ENCODE results near the gene ATN1. TPM values are rescaled to one million over a fixed set of nuclear protein-coding genes. Genes with fewer than 3 reads are reported as not detected.
A peak's percentile ranks its signal among the peaks of the same experiment; 100 is the strongest.

Gene ATN1
- total RNA-seq, 2 experiments from 2014 or later = 0.98 to 6.7 TPM

DNA sequence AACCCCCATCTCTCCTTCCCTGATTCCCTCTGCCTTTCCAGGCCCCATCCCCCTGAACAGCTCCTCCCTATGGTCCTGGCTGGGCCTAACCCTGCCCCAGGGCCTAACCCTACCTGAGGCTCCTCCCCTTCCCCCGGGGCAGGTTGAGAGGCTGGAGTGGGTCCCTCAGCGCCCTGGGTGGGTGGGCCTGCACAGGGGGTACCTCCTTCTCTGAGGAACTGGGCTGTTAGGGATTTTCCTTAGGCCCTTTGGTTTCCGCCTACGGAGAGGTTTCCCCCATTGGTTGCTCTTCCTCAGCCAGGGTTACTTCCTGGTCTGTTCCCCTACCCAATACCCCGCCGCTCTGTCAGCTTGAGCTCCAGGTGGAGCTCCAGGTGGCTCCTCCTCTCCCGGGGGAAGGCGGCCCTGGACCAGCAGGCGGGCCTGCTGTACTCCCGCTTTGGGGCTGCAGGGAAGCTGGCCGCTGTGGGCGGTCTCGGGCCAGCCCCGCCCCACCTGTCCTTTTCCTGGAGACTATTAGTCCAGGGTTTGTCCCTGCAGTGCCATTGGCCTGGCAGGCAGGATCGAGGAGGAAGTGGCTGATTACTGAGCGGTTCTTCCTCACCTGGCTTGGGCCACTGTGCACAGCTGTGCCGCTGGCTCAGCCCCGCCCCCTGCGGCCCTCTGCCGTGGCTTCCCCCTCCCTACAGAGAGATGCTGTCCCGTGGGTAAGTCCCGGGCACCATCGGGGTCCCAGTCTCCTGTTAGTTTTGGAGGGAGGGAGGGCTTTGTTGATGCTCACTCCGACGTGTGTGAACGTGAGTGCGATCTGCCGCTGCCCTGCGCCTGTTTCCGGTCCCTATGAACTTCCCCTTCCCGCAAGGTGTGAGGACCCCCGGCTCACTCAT is 18.5 kb downstream of the ATN1 start:
- BruUV-seq (replicated peaks) = no TSS peak
- Histone ChIP-seq H3K4me3 (ENCODE audit: low read depth, low read length, poor library complexity, severe bottlenecking) (peak overlapping the region; percentile 73), H3K9me2 (ENCODE audit: insufficient read depth, low read length) (no peaks in the 10 kb centered on the region), H4K20me1 (ENCODE audit: insufficient read depth, low read length) (no peaks in the 10 kb centered on the region), H3K9me3 (ENCODE audit: low read length) (no peaks in the 10 kb centered on the region), H3K4me2 (ENCODE audit: low read length) (peak overlapping the region; percentile 89), H2AFZ (ENCODE audit: low read length) (peak overlapping the region; percentile 25; the same call in 1 of the 2 replicates), H3K4me1 (ENCODE audit: insufficient read depth, low read length, poor library complexity, severe bottlenecking) (peaks cover 63% of the 10 kb centered on the region), H3K27ac (ENCODE audit: low read depth, low read length, poor library complexity, severe bottlenecking) (peak overlapping the region; percentile 96), H3K36me3 (ENCODE audit: insufficient read depth, low read length) (no peaks in the 10 kb centered on the region), H3K79me2 (ENCODE audit: insufficient read depth, low read depth, low read length) (peaks cover 9% of the 10 kb centered on the region; the same call in 1 of the 2 replicates)
- CTCF ChIA-PET (ENCODE audit: unreplicated experiment) = interaction anchor here (6.0 kb wide), 1 partner anchor 14 kb away, joined by 110 read pairs; no protein-coding TSS in a partner anchor
- POLR2A ChIA-PET = interaction anchor here (1.0 to 5.6 kb wide), 10 partner anchors 8 to 73 kb away, joined by 3 to 155 read pairs (median 5); partner anchors contain the start of genes LPCAT3 and SPSB2
- TF ChIP-seq, protein P1, sequence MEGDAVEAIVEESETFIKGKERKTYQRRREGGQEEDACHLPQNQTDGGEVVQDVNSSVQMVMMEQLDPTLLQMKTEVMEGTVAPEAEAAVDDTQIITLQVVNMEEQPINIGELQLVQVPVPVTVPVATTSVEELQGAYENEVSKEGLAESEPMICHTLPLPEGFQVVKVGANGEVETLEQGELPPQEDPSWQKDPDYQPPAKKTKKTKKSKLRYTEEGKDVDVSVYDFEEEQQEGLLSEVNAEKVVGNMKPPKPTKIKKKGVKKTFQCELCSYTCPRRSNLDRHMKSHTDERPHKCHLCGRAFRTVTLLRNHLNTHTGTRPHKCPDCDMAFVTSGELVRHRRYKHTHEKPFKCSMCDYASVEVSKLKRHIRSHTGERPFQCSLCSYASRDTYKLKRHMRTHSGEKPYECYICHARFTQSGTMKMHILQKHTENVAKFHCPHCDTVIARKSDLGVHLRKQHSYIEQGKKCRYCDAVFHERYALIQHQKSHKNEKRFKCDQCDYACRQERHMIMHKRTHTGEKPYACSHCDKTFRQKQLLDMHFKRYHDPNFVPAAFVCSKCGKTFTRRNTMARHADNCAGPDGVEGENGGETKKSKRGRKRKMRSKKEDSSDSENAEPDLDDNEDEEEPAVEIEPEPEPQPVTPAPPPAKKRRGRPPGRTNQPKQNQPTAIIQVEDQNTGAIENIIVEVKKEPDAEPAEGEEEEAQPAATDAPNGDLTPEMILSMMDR (conservative IDR thresholded peaks at IDR 0.05; ENCODE audit: low read length) = no peak
- TF ChIP-seq EZH2phosphoT487 (IDR thresholded peaks at IDR 0.05; ENCODE audit: borderline replicate concordance, low read depth, low read length) = no peak
- intact Hi-C loops (cut with micrococcal nuclease; ENCODE audit: unreplicated experiment) = no loop called here
- peak; percentile 80 for DNase-seq (ENCODE audit: low spot score)

DNA sequence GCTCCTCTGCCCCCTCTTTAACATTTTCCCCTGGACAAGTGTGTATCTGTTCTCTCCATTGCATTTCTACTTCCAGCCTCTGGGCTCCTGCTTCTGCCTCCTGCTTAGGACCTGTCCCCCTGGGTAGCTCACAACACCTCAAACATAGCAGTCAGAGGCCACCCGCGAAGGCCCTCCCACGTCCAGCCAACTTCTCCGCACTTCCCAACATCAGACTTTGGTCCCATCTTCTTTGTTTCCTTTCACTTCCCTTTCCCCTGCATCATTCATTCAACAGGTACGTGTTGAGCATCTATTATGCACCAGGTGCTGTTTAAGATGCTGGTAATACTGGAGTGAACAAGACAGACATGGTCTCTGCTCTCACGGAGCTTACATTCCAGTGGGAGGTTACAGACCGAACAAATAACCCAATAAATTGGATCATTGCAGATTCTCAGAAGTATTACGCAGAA is 19.2 kb downstream of the ATN1 start:
- intact Hi-C loops (cut with micrococcal nuclease; ENCODE audit: unreplicated experiment) = no loop called here

More for the DNA sequence above, 19.2 kb downstream of the ATN1 start:
- no TSS peak for BruUV-seq (replicated peaks)
- DNase-seq (ENCODE audit: low spot score) = no peak
- Histone ChIP-seq H2AFZ (ENCODE audit: low read length) (peak overlapping the region; percentile 25; the same call in 1 of the 2 replicates), H3K4me3 (ENCODE audit: low read depth, low read length, poor library complexity, severe bottlenecking) (peak overlapping the region; percentile 73), H4K20me1 (ENCODE audit: insufficient read depth, low read length) (no peaks in the 10 kb centered on the region), H3K4me1 (ENCODE audit: insufficient read depth, low read length, poor library complexity, severe bottlenecking) (peaks cover 70% of the 10 kb centered on the region), H3K9me3 (ENCODE audit: low read length) (no peaks in the 10 kb centered on the region), H3K36me3 (ENCODE audit: insufficient read depth, low read length) (no peaks in the 10 kb centered on the region), H3K27ac (ENCODE audit: low read depth, low read length, poor library complexity, severe bottlenecking) (peak overlapping the region; percentile 96), H3K4me2 (ENCODE audit: low read length) (peak overlapping the region; percentile 89), H3K9me2 (ENCODE audit: insufficient read depth, low read length) (no peaks in the 10 kb centered on the region), H3K79me2 (ENCODE audit: insufficient read depth, low read depth, low read length) (peaks cover 9% of the 10 kb centered on the region; the same call in 1 of the 2 replicates)
- POLR2A ChIA-PET = interaction anchor here (0.7 to 5.6 kb wide), 8 partner anchors 8 to 71 kb away, joined by 3 to 155 read pairs (median 7); partner anchors contain the start of gene LPCAT3
- CTCF ChIA-PET (ENCODE audit: unreplicated experiment) = interaction anchor here (1.1 to 6.0 kb wide), 2 partner anchors 13 to 66 kb away, joined by 3 to 110 read pairs; no protein-coding TSS in a partner anchor
- TF ChIP-seq, protein P1 (conservative IDR thresholded peaks at IDR 0.05; ENCODE audit: low read length) = no peak
- TF ChIP-seq EZH2phosphoT487 (IDR thresholded peaks at IDR 0.05; ENCODE audit: borderline replicate concordance, low read depth, low read length) = no peak

Measured in OCI-LY7 (cell line).